ENCODE results near the gene EXT2. TPM values are rescaled to one million over a fixed set of nuclear protein-coding genes. Genes with fewer than 3 reads are reported as not detected.

EXT2 gene
- total RNA-seq, 1 donor from 2014 or later, result 53.7 TPM

DNA sequence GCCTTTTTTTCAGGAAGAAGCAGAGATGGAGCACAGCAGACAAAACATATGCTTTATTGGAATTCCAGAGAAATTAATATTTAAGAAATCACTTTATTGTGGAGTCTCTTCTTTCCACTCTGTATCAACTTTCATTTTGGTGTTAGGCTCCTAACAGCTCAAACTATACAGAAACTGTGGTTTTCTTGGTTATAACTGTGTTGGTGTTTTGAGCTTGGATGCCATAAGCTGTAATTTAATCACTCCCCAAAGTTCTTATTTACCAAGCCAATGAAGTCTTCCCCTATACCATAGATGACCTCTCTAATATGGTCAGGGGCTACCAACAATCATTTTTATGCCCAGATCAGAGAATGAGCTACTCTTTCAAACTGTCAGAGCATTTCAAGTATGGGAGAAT is 90.0 kb downstream of the EXT2 start:
- no peak for DNase-seq
- Histone ChIP-seq H3K9me3 (peaks cover 17% of the 10 kb centered on the region), H3K4me1 (no peaks in the 10 kb centered on the region), H3K4me3 (no peak overlapping the region), H3K36me3 (no peaks in the 10 kb centered on the region), H3K27ac (no peak overlapping the region), H3K27me3 (ENCODE audit: low read depth) (no peaks in the 10 kb centered on the region)
- intact Hi-C loops (cut with DNase I), result no loop called here
- no peak for TF ChIP-seq CTCF (IDR thresholded peaks at IDR 0.05)
- no peak for ATAC-seq

DNA sequence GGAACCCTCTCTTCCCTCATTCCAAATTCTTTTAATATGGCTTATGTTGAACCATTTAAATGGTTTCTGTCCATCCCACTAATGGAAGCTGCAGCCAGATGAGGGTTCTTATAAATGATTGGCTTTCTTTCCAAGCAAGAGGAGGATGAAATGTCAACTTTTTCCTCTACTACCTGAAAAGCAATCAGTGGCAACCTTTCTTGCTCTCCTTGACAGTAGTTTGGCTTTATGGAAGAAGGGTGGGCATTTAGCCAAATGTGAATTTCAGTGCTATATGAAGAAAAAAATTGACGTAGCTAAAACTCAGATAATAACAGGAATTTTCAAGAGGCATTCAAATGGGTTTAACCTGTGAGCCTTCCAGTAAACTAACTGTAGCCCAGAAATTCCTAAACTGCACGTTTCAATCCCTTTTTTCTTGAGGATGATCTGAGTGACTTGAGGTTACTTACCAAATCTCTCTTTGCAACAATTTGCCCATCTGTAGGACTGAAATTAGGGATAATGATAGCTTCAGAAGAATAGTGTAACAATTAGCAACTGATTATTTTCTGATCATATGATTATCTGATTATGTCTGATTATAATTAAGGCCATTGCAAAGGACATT is 90.9 kb downstream of the EXT2 start:
- ATAC-seq (no peak), DNase-seq (no peak)
- intact Hi-C loops (cut with DNase I), result no loop called here
- Histone ChIP-seq H3K27ac (no peak overlapping the region), H3K36me3 (no peaks in the 10 kb centered on the region), H3K27me3 (ENCODE audit: low read depth) (no peaks in the 10 kb centered on the region), H3K4me3 (no peak overlapping the region), H3K9me3 (peaks cover 17% of the 10 kb centered on the region), H3K4me1 (no peaks in the 10 kb centered on the region)
- TF ChIP-seq CTCF (IDR thresholded peaks at IDR 0.05), result no peak

- H3K36me3 ChIP-seq, result no peaks in the 10 kb centered on the region
Observed at GRCh38 chr11:44188643-44189042, 93.2 kb downstream of the EXT2 start.

GRCh38 chr11:44189986-44190882 is 94.8 kb downstream of the EXT2 start:
- H3K36me3 ChIP-seq, result no peaks in the 10 kb centered on the region
- H3K9me3 ChIP-seq, result peaks cover 17% of the 10 kb centered on the region
- ATAC-seq, result no peak
- no peaks in the 10 kb centered on the region for H3K27me3 ChIP-seq (ENCODE audit: low read depth)
- H3K4me1 ChIP-seq, result no peaks in the 10 kb centered on the region
- no peak overlapping the region for H3K27ac ChIP-seq
- intact Hi-C loops (cut with DNase I), result no loop called here
- DNase-seq, result no peak
- TF ChIP-seq CTCF (IDR thresholded peaks at IDR 0.05), result no peak
- H3K4me3 ChIP-seq, result no peak overlapping the region

More at GRCh38 chr11:44188643-44189042, 93.2 kb downstream of the EXT2 start:
- Histone ChIP-seq H3K27me3 (ENCODE audit: low read depth) (no peaks in the 10 kb centered on the region), H3K4me1 (no peaks in the 10 kb centered on the region), H3K27ac (no peak overlapping the region), H3K4me3 (no peak overlapping the region), H3K9me3 (peaks cover 17% of the 10 kb centered on the region)
- ATAC-seq (no peak), DNase-seq (no peak)
- intact Hi-C loops (cut with DNase I), result no loop called here
- TF ChIP-seq CTCF (IDR thresholded peaks at IDR 0.05), result no peak

DNA sequence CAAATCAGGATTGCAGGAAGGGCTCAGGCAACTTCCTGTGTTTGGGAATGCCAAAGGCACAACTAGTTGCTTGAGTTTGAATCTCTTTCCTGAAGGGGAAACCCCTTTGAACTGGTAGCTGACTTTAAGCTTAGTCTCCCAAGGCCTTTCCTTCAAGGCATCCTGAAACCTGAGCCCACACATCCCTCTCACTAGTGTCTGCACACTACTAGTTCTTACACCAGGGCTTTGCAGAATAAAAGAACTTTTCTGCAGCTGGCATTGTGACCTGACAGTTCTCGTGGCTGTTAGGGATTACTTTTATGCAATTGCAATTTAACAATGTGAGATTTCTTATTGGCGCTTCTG is 95.4 kb downstream of the EXT2 start:
- H3K9me3 ChIP-seq, result peaks cover 17% of the 10 kb centered on the region

More for the DNA sequence above, 95.4 kb downstream of the EXT2 start:
- Histone ChIP-seq H3K4me1 (no peaks in the 10 kb centered on the region), H3K4me3 (no peak overlapping the region), H3K27ac (no peak overlapping the region), H3K27me3 (ENCODE audit: low read depth) (no peaks in the 10 kb centered on the region), H3K36me3 (no peaks in the 10 kb centered on the region)
- intact Hi-C loops (cut with DNase I), result no loop called here
- ATAC-seq (no peak), DNase-seq (no peak)
- TF ChIP-seq CTCF (IDR thresholded peaks at IDR 0.05), result no peak

Measured in lower lobe of right lung (tissue), 2 donors.